NCI-H2196 (cell line): Measurements from ENCODE around the gene HM13.
"Not testable (repeated sequence)": the region's sequence is repeated elsewhere in the genome, so short reads cannot be mapped to it uniquely, and the experiment has no call there.

Experiments
- DNase-seq: peaks from one replicate; lab custom pipeline; 2025; ENCODE audit not compliant: unreplicated experiment; lab: John Stamatoyannopoulos, UW

Gene HM13

DNA sequence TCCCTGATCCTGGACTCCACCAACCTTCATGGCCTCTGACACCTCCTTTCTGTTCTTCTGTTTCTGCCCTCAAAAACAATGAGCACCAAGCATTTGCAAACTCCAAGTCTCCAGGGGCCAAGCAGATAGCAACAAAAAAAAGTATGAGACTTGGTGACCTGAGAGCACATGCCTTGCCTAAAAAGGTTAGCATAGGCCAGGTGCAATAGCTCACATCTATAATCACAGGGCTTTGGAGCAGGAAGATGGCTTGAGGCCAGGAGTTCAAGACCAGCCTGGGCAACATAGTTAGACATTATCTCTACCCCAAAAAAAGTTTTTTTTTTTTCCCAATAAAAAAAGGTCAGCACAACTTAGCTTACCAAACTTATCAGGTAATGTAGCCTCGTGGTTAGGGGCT is 13.7 kb upstream of the HM13 start:
- DNase-seq: no peak

DNA sequence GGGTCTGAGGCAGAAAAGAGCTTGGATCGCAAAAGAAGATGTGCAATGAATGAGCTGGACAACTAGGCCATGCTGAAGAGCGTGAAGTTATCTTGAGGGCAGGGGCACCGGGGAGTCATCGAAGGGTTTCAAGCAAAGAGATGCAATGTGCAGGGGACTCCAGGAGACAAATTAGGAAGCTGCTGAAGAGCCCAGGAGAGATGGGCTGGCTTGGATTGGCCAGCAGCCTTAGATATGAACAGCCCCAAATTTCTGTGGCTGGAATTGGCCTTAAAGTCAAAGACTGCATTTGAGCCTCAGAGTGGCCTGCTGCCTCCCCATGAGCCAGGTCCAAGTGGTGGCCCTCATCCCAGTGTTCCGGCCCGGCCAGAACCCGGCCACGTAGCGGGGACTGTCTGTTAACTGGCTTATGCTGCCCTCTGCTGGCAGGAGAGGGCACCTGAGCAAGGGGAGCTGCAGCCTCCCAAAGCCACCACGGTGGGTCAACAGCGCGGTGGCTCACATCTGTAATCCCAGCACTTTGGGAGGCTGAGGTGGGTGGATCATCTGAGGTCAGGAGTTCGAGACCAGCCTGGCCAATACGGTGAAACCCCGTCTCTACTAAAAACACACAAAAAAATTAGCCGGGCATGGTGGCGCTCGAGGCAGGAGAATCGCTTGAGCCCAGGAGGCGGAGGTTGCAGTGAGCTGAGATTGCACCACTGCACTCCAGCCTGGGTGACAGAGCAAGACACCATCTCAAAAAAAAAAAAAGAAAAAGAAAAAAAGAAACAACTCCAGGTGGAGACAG is 11.2 kb upstream of the HM13 start:
- peak; percentile 87 for DNase-seq

DNA sequence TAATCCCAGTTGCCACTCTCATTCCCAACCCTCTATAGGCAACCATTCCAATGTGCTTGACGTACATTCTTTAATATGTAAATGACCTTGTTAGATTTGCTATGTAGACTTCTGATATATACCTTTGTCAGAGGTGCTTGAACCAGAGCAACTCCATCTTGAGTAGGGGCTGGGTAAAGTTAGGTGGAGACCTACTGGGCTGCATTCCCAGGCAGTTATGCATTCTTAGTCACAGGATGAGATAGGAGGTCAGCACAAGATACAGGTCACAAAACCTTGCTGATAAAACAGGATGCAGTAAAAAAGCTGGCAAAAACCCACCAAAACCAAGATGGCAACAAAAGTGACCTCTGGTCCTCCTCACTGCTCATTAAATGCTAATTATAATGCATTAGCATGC is 8.3 kb upstream of the HM13 start:
- DNase-seq: no peak

DNA sequence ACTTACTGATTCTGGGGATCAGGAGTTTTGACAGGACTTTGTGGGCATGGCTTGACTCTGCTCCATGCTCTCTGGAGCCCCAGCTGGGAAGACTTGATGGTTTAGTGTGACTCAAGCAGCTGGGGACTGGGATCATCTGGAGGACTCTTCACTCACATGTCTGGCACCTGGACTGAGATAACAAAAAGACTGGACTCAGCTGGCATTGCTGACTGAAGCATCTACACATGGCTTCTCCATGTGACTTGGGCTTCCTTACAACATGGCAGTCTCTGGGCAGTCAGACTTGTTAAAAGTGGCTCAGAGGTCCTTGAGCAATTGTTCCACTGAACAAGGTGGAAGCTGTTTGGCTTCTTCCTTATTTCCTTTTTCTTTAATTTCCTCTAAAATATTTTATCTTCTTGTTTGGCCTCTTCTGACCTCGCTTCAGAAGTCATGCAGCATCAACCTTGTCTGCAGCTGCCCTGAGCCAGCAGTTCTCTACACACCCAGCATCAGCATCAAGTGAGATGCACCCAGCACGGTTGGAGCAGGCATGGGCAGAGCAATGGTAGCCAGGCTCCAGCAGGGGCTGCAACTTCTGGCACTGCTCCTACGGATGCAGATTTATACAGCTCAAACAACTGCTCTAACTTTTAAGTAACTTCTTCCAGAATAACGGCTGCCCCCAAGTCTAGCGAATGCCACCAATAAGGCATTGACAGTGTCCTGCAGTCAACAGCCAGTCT is 5.6 kb upstream of the HM13 start:
- DNase-seq: no peak

DNA sequence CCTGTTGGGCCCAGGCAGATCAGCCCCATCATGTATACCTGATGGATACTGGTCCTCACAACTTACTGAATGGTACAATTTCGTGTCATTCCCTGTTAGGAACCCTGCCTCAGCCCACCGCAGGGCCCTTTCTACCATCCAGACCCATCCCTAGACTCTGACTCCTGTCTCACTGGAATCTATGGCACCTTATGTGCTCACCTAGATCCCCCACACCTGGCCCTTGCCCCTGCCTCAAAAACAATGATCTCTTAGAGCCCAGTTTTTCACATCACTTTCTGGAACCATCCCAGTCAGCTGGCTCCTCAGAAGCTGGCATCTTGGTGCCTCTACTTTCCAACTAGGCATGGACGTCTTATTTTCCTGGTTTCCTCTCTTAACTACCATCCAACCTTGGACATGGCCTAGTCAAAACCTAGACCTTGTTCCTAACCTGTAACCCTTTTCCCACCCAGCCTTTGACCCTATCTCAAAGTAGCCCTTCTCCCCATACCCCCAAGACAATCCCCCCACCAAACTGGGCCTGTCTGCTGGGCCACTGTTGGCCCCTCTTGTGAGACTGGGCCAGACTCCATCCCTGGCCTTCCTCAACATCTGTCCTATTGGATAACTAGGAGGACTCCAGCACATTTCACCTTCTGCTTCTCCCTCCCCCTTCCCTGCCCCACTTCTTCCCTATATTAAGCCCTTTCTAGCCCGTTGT is 981 bp downstream of the HM13 start:
- DNase-seq: no peak

DNA sequence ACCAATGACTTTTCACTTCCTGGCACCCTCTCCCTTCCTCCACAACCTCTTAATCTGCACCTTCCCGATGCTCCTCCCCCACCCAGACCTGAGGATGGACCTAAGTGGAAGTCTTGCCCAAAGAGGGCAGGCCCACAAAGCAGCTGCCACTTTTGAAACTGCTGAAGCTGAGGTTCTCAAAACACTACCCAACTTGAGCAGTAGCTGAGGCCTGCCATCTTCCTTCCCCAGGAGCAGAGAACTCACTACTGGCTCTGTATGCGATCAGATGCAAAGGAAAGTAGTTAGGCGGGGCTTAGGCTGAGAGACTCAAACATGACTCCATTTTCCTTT is 1.5 kb downstream of the HM13 start:
- DNase-seq: no peak

DNA sequence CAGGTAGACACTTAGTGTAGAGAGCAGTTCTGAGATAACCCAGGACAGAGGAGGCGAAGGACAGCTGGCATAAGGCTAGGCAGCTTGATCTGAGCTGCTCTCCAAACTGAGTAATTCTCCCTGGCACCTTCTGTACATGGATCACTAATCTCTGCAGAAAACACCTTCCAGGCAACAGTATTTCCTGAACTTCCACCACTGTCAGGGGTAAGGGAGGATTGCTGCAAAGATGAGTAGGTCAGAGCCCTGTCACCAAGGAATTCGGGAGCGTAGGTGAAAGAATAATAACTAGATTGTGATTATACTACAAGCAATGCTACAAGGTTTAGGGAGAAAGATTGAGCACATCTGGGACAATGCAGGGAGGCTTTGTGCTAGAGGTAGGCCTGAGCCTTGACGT is 1.9 kb downstream of the HM13 start:
- DNase-seq: no peak

DNA sequence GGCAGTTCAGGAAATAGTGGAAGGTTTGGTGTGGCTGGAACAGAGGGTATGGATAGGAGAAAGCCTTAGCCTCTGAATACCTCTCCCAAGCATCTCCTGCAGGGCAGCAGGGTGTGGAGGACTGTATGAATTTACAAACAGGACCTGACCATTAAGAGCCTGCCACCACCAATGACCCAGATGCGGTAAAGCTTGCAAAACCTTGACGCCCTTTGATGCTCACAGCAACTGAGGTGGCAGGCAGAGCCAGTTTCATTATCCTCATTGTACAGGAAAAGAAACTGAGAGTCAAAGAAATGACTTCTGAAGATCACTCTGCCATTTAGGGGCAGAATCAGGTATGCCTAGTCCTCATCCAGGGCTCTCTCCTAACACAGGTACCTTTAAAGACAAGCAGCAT is 2.4 kb downstream of the HM13 start:
- no peak for DNase-seq

DNA sequence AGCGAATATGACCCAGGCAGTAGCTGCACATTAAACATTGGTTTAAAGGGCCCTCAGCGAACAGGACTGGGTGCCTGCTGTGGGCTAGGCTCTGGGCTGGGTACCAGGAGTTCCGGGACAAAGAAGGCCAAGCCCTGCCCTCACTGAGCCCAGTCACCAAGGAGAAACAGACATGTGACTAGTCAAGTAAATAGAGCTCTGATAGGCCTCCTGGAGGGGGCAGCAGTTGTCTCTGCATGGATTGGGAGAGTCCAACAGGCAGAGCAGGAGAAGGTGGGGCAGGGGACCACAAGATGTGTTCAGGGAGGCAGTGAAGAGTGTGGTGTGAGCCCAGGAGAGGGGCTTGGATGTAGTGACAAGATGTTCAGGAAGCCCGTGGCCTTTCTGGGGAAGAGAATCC is 3.1 kb downstream of the HM13 start:
- DNase-seq: peak; percentile 10

DNA sequence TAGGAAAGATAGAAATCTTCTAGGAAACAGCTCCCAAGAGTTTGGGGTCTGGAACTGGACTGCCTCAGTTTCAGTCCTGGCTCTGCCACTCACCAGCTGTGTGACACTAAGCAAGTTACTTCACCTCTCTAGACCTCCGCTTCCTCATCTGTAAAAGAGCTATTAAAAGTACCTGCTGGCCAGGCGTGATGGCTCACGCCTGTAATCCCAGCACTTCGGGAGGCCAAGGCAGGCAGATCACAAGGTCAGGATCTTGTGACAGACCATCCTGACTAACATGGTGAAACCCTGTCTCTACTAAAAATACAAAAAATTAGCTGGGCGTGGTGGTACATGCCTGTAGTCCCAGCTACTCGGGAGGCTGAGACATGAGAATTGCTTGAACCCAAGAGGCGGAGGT is 7.0 kb downstream of the HM13 start:
- DNase-seq: not testable (repeated sequence)

DNA sequence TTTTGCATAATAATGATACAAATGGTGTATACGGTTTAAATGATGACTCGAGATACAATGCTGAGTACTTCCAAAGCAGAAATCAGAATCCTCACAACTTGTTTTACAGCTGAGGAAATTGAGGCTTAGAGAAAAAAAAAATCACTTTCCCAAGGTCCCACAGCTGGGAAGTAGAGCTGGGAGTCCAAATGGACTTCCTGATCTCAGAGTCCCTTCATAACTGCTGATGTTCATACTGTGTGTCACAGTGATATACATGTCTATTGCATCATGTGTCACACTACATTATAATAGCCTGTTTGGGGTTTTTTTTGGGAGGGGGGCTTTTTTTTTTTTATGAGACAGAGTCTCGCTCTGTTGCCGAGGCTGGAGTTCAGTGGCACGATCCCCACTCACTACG is 8.5 kb downstream of the HM13 start:
- no peak for DNase-seq

DNA sequence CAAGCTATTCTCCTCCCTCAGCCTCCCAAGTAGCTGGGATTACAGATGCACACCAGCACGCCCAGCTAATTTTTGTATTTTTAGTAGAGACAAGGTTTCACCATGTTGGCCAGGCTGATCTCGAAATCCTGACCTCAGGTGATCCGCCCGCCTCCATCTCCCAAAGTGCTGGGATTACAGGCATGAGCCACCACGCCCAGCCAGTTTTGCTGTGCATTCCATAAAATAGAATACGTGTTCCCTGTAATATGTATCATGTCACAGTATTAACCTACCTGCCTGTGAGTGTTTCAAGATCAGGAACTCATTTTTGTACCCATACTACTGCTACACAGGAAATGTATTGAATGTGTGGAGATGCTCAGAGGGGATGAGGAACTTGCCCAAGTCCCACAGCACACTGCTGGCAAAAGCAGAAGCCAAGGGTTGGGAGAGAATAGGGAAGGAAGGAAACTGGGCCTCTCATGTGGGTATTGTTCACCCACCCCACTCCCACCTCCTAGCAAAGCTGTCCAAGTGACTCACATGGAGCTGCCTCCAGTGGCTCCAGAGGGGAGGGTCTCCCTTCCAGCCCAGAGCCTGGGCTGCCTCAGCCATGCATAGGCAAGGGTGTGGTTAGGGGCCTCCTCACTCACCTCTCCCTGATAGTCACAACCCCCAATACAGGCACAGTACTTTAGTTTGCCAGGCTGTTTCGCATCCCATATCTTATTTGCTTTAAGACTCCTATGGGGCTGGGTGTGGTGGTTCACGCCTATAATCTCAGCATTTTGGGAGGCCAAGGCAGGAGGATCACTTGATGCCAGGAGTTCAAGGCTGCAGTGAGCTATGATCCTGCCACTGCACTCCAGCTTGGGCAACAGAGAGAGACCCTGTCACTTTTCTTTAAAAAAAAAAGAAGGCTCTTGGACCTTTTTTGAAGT is 9.4 kb downstream of the HM13 start:
- DNase-seq: no peak

DNA sequence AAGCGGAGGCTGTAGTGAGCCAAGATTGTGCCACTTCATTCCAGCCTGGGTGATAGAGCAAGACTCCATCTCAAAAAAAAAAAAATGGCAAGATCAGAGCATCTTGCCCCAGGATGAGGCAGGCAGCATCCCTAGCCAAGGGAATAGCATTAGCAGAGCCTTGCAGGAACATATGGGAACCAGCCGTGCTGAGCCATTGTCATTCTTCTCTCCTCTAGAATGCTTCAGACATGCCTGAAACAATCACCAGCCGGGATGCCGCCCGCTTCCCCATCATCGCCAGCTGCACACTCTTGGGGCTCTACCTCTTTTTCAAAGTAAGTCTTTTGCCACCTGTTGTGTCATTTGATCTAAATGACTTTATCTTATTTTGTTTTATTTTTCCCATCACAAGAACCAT is 13.0 kb downstream of the HM13 start:
- no peak for DNase-seq

DNA sequence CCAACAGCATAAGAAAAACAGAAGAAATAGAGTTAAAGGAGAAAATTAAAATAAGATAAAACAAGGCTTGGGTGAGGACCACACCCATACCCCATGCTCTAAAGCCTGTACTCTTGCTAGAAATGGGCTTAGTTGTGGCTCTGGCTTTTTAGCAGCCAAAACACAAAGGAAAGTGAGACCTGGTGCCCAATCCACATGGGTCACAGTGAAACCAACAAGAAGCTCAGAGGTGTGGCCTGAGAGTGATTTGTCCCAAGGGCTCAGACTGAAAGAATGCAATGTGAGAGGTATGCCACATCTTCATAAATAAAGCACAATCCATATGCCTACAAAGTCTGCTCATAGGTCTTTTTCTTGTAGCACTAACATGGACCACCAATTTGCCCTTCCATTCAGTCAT is 21.1 kb downstream of the HM13 start:
- DNase-seq: no peak

DNA sequence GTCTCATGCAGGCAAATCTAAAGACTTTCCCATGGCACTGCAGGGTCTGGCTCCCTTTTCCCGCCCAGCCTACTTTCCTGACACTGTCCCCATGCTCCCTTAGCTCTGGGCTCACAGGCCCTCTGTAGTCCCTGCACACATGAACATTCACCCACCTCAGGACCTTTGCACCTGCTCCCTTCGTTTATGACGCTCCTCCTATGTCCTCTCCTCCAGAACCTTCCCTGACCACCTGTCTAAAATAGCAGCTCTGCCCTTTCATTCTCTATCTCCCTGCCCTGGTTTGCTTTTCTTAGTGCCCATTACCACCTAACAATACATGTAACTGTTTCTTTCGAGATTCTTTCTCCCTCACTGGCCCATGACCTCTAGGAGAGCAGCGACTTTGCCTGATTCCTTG is 22.3 kb downstream of the HM13 start:
- DNase-seq: no peak

DNA sequence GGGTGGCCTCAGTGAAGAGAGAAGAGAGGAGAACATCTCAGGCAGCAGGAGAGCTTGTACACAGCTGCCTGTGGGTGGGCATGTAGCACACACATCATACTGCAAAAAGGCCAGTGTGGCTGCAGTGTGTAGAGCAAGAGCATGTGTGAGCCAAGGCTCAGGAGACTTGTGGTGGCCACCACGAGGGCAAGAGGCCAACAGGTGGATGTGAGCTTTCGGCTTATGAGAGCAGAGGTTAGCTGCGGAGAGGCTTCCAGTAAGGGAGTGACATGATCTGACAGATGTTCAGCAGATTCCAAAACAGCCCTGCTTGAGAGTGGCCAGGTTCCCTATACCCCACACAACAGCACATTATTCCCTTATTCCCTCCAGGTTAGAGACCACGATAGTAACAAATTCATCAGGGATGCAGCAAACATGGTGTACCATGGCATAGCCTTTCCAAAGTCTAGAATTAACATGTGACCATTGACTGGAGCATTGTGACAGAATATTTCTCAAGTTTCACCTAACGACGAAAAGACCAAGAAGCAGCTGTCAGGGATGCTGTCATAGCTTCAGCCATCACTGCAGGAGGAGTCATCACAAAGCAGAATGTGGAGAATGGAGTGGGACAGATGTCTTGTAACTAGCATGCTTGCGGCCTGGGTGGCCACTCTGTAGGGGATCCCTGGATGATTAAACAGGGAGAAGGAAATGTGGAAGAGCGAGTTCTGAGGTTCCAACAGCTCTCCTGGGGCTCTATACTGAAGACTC is 23.1 kb downstream of the HM13 start:
- DNase-seq: no peak

DNA sequence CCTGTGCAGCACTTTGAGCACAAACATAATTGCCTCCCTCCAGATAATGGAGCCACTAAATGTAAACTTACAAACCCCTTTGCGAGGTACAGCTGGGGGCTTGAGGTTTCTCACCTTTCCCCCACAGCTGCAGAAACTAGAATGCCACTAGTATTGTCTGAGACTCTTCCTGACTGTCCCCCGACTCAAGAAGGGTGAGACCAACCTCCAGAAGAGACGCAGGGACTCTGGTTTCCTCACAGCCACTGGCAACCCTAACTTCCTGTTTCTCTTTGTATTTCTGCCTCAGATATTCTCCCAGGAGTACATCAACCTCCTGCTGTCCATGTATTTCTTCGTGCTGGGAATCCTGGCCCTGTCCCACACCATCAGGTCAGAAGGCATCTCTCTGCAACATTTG is 23.6 kb downstream of the HM13 start:
- DNase-seq: no peak

DNA sequence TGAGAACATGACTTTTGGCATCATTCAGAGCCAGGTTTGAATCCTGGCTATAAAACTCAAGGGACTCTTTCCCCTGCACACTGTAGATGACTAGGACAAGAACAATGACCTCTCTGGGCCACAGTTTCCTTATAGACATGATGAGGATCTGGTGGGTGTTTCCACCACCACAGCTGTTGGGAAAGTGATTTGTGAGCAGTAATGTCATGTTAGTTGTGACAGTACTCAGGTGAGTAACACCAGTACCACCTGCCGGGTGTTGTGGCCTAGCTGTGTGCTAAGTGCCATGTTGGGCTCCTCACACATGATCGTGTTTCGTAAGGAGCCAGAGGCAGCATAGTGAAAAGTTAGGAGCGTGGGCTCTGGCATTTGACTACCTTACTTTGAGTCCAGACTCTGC is 24.1 kb downstream of the HM13 start:
- no peak for DNase-seq

DNA sequence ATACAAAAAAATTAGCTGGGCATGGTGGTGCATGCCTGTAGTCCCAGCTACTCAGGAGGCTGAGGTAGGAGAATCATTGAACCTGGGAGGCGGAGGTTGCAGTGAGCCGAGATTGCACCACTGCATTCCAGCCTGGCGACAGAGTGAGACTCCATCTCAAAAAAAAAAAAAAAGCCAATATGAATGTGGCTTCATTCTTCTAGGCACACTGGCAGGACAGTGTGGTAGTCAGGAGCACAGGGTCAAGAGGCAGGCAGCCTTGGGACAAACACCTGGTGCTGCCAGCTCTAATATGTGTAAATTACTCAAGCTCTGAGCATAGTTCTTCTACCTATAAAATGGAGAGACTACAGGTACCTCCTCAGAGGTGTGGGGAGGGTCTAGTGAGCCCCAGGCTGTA is 25.4 kb downstream of the HM13 start:
- DNase-seq: not testable (repeated sequence)

DNA sequence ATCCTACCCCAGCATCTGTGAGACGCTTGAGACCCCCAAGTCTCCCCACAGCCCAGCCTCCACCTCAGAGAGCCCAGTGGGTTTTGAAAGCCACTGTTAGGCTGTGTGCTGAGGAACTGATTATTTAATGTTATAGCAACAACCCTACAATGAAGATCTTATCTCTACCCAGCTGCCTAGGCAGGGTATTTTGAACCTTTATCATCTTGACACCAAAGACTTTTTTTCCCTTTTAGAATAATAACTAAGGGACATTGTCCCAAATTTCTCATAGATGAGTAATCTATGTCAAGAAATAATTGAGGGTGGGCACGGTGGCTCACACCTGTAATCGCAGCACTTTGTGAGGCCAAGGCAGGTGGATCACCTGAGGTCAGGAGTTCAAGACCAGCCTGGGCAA is 26.2 kb downstream of the HM13 start:
- DNase-seq: no peak
